Urothelium cell line (cell line): ENCODE results near the gene LRIG3.
A peak's percentile ranks its signal among the peaks of the same experiment; 100 is the strongest.

ENCODE experiments used
- DNase-seq: peaks from one replicate; pipeline ENCODE4 v3.0.0; 2011; ENCODE audit warnings: low spot score, mixed read lengths
- FAIRE-seq: peaks from 2 replicates; lab custom pipeline; 2011; peaks lifted over from hg19 to GRCh38; lab: Jason Lieb, UNC

LRIG3 gene

GRCh38 chr12:58931518-58931917 is 11.2 kb upstream of the LRIG3 start:
- DNase-seq (no peak), FAIRE-seq (no peak)

- DNase-seq (no peak), FAIRE-seq (no peak)
Measured at GRCh38 chr12:58930770-58931324, 10.5 kb upstream of the LRIG3 start.

- DNase-seq: no peak
- no peak for FAIRE-seq
Measured at GRCh38 chr12:58927120-58927519, 6.8 kb upstream of the LRIG3 start.

GRCh38 chr12:58926586-58926985 is 6.3 kb upstream of the LRIG3 start:
- DNase-seq: no peak
- FAIRE-seq: no peak

DNA sequence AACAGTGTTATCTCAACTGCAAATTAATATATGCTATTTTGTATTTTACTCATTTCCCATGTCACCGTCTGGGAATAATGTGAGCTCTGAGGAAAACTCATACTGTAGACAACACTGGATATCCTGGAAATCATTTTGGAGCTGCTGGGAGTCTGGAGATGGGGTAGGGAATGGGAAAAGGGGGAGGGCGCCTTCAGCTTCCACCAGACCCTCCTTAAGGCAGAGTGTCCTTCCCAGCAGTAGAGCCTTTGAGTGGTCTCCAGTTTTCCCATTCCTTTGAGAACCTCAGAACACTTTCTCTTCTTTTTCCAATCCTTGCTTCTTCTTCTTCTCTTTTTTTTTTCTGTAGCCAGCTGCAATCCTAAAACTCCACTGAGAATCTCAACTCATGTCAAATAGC is 5.4 kb upstream of the LRIG3 start:
- FAIRE-seq (no peak), DNase-seq (no peak)

DNA sequence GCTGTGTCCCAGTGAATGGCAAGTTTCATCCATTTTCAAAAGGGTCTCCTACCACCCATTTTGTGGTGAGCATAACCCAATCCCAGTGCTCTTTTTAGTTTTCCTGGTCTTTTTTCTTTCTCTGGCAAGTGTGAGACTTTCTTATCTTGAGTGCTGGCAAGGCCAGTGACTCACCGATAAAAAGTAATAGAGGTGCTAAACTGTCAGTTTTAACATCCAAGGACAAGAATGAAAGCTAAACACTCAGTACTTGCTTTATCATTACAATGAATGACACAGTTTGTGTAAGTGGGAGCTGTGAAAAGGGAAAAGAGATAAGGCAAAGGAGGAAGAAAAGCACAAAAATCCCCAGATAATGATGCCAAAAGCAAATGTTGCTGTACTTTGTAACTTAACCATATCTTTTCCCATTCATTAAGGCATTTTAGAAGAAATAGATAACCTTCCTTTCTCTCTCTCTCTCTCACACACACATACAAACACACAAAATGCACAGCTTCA is 4.9 kb upstream of the LRIG3 start:
- FAIRE-seq (no peak), DNase-seq (no peak)

GRCh38 chr12:58924652-58925051 is 4.3 kb upstream of the LRIG3 start:
- no peak for DNase-seq
- FAIRE-seq: no peak

DNA sequence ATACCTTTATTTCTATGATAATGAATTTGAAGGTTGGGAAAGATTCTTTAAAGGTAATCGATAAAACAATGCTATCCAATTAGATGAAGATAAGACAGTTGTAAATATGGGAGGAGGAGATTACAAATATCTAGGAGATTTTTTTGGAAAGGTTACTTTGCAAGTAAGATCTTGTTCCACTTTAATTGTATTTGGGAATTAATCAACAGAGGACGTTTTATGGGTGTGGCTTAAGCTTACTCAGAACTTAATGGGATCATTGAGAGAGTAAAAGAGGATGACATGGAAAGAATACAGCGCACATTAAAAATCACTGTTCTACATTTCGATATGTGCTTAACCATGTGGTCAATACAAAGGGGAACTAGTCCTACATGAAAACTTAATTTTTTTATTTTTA is 3.5 kb upstream of the LRIG3 start:
- DNase-seq: no peak
- FAIRE-seq: no peak

- no peak for DNase-seq
Measured at GRCh38 chr12:58922849-58923248, 2.5 kb upstream of the LRIG3 start.

GRCh38 chr12:58920961-58921861 is 907 bp upstream of the LRIG3 start:
- FAIRE-seq (no peak), DNase-seq (no peak)

More at GRCh38 chr12:58922849-58923248, 2.5 kb upstream of the LRIG3 start:
- FAIRE-seq: no peak

DNA sequence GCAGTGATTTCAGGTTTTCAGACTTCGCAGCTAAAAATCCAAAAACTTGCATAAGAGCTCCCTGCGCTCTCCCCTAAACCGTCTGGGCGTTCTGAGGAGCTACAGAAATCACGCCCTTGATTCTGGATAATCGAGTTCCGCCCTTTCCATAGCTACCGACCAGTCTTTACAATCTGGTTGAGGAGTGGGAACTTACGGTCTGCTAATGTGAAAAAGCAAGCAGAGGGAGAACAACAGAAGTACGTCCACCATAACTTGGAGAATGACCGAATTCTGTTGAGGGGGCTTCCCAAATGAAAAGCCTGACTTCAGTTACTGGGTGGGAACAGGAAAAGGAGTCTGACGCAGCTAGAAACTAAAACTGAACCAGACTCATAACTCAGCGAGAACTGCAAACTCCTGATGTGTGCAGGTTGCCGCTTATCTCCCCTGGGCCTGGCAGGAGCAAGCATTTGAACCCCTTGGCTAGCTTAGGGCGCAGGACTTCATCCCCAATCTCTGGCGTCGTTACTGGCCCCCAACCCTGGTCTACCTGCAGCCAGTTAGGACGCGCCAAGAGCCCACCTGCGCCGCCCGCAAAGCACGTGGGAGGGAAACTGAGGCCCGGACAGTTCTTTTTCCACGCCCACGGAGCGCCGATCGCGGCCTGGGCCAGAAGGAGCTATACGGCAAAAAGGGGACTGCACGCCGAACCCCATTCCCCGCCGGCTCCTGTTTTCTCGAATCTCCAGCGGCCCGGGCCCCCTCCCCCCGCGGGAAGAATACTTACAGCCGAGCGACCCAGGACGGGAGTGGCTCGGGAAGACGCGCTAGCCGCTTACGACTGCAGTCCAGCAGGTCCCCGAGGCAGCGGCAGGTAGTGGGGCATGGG is 838 bp downstream of the LRIG3 start:
- FAIRE-seq: no peak
- DNase-seq: peak; percentile 40

- no peak for DNase-seq
Measured at GRCh38 chr12:58918469-58918844, 1.8 kb downstream of the LRIG3 start.

DNA sequence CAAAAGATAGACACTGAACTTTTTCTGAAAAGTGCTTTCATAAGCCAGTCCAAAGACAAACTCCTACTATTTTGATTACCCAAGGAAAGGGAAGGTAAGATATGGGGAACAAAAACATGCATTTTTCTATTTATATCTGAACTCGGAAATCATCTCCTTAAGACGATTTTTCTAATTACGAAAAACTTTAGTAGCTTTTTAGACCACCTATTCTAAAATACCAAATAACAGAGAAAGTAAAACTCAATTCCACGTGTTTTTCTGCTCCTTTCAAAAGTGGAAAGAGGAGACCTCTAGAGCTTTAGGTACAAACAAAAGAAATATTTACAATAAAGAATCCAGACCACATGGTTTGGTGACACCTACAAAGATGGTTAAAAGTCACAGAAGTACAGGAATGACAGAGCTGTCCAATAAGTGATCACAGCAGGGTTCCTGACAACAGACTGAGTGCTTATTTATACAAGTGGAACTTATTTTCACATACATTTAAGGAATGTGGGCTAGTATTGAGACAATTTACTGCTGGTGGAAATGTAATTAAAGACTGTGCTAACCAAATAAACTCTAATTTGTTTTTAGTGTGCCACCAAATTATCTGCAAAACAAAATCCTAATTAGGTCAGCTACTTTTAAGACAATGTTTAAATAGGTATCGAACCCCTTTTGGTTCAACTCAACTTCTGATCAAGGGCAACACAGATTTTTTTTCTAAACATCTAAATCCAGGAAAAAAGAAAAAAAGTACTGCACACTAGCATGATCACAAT is 2.4 kb downstream of the LRIG3 start:
- FAIRE-seq (no peak), DNase-seq (no peak)

More at GRCh38 chr12:58918469-58918844, 1.8 kb downstream of the LRIG3 start:
- FAIRE-seq: no peak

DNA sequence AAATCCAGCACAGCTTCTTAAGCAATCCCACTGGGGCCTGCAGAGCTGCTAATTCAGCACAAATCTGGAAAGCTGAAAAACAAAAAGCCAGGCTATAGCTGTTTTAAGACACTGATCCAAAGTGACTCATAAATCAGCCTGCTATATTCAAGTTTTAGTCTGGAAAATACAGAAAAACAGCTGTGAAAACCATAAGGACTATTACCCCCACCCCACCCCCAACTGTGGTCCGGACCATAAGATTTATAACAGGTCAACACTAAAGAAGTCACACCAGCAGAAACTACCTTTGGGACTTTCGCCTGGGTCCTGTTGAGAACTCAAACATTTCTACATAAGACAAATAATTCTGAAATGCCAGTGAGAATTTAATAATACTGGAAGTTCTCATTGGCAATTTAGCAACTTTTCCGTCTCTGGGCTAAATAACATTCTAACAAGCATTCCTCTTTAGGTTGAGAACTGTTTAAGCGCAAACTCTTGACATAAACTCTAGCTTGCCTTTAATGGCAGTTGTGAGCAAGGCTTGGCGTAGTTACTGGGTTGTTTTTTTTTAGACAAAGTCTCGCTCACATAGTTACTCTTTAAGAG is 3.3 kb downstream of the LRIG3 start:
- no peak for DNase-seq
- FAIRE-seq: no peak

DNA sequence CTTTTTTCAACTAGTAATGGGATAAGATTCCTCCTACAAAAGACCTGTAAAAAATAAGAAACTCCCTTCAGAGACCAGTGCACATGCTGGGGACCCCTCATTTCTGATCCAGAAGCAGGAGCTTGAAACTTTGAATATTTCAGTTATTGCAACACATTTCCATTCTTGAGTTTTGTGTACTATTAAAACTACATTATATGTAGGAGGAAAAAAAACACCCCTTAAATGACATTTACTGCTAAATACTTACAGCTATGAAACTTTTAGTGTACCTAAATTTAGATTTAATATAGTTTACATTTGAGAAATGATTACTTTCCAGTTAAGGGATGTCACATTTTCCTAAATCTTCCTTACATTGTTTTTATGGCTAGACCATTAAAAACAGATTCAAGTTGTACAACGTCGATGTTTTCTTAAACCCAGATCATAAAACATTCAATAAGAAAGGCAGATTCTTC is 4.1 kb downstream of the LRIG3 start:
- no peak for DNase-seq

GRCh38 chr12:58915634-58916033 is 4.7 kb downstream of the LRIG3 start:
- no peak for DNase-seq
- FAIRE-seq: no peak

More for the DNA sequence above, 4.1 kb downstream of the LRIG3 start:
- FAIRE-seq: no peak

- DNase-seq (no peak), FAIRE-seq (no peak)
Measured at GRCh38 chr12:58915037-58915436, 5.3 kb downstream of the LRIG3 start.

GRCh38 chr12:58914457-58914856 is 5.8 kb downstream of the LRIG3 start:
- FAIRE-seq (no peak), DNase-seq (no peak)

- no peak for FAIRE-seq
- DNase-seq: no peak
Measured at GRCh38 chr12:58907391-58907790, 12.9 kb downstream of the LRIG3 start.

DNA sequence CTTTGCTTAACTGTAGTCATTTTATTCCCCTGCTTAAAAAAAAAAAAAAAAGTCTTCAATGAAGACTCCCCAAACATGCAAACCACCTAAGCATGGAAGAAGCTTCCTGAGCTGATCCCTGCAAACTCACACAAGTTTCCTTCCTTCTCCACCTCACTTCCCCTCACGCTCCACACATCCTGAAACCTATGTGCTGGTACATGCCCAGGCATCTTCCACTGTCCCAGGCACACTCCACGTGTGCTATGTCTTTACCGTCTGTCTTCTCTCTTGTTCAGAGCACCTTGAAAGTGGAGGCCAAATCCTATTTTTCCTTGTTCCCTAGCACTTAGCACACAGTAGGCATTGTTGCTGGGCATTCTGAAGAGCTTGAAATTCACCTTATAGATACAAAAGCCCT is 13.4 kb downstream of the LRIG3 start:
- no peak for FAIRE-seq

More for the DNA sequence above, 13.4 kb downstream of the LRIG3 start:
- no peak for DNase-seq
